ENCODE results near the gene HECW1.

HECW1 gene

GRCh38 chr7:43441231-43442130 is 329.0 kb downstream of the HECW1 start:
- DNase-seq: no peak

- no peak for DNase-seq
Measured at GRCh38 chr7:43443381-43443780, 330.9 kb downstream of the HECW1 start.

DNA sequence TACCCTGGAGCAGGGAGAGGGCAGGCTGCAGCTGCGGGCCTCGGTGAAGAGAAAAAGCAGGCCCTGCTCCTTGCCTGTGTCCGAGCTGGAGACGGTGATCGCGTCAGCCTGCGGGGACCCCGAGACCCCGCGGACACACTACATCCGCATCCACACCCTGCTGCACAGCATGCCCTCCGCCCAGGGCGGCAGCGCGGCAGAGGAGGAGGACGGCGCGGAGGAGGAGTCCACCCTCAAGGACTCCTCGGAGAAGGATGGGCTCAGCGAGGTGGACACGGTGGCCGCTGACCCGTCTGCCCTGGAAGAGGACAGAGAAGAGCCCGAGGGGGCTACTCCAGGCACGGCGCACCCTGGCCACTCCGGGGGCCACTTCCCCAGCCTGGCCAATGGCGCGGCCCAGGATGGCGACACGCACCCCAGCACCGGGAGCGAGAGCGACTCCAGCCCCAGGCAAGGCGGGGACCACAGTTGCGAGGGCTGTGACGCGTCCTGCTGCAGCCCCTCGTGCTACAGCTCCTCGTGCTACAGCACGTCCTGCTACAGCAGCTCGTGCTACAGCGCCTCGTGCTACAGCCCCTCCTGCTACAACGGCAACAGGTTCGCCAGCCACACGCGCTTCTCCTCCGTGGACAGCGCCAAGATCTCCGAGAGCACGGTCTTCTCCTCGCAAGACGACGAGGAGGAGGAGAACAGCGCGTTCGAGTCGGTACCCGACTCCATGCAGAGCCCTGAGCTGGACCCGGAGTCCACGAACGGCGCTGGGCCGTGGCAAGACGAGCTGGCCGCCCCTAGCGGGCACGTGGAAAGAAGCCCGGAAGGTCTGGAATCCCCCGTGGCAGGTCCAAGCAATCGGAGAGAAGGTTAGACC is 332.5 kb downstream of the HECW1 start:
- DNase-seq: no peak

GRCh38 chr7:43449577-43449976 is 337.1 kb downstream of the HECW1 start:
- no peak for DNase-seq

GRCh38 chr7:43450894-43451293 is 338.4 kb downstream of the HECW1 start:
- no peak for DNase-seq

- peak; percentile 55 for DNase-seq
Measured at GRCh38 chr7:43454936-43455518, 342.6 kb downstream of the HECW1 start.

- no peak for DNase-seq
Measured at GRCh38 chr7:43456200-43456599, 343.8 kb downstream of the HECW1 start.

GRCh38 chr7:43458330-43459018 is 346.0 kb downstream of the HECW1 start:
- DNase-seq: peak; percentile 11

GRCh38 chr7:43459019-43459337 is 346.5 kb downstream of the HECW1 start:
- DNase-seq: no peak

- DNase-seq: no peak
Measured at GRCh38 chr7:43460733-43461348, 348.4 kb downstream of the HECW1 start.

DNA sequence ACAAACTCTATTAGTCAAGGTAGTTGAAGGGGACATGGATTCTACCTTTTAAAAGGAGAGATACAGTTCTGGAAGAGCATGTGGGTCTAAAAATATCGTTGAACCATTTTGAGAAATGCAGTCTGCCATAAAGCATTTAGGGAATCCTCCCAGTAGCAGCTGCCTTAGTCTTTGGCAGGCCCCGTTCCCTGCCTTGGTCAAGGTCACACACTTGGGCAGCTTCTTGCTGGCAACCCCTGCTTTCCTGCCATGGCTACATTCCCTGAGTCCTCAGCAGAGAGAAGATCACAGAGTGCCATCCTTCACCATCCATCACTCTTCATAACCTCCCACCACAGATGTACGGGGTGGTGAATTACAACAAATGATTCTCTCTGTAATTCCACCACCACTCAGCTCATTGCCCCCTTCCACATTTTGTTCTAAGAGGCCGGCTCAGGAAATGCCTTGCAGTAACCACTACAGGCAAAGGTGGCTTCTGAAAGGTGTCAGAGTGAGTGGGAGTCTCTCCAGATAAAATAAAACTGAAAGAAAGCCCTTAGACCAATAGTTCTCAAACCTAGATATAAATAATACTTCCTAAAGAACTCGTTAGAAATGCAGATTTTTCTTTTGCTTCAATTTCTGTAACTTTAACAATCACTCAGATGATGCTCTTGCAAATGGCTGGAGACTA is 349.0 kb downstream of the HECW1 start:
- DNase-seq: no peak

DNA sequence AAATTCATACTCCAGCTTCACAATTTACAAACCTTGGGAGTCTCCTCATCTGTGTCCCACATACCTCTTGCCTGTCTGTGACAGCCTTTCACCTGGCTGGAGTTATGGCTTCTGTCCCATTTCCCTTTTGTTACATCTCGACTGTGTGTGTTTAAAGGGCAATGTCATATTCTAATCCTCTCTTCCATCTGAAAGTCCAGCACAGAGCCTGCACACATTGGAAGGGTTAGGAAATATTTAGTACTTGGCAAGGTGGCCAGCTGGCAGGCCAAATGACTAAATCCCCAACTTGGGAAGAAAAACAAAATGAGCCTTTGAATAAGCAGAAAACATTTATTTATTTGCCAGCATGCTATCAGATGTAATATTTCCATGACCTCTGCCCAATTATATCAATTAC is 350.4 kb downstream of the HECW1 start:
- no peak for DNase-seq

DNA sequence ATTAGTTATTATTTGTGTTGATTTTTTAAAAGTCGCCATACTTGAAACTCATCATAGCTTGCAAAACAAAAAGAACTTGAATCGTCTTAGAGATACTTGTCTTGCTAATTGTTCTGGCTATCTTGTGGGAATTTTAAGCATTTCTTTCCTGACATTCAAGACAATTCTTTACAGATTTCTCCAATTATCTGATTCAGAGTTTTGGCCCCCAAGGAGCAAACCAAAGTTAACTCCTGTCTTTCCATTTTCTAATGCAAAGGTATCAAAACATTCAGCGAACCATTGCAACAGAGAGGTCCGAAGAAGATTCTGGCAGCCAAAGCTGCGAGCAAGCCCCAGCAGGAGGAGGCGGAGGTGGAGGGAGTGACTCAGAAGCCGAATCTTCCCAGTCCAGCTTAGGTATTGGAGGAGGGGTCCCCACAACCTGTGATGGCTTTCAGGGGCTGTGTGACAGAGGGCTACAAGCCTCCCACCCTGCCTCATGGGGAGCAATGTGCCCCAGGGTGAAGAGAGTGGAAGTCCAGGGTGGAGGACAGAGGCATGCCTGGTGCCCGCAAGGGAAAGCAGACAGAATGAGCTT is 351.0 kb downstream of the HECW1 start:
- DNase-seq: no peak

DNA sequence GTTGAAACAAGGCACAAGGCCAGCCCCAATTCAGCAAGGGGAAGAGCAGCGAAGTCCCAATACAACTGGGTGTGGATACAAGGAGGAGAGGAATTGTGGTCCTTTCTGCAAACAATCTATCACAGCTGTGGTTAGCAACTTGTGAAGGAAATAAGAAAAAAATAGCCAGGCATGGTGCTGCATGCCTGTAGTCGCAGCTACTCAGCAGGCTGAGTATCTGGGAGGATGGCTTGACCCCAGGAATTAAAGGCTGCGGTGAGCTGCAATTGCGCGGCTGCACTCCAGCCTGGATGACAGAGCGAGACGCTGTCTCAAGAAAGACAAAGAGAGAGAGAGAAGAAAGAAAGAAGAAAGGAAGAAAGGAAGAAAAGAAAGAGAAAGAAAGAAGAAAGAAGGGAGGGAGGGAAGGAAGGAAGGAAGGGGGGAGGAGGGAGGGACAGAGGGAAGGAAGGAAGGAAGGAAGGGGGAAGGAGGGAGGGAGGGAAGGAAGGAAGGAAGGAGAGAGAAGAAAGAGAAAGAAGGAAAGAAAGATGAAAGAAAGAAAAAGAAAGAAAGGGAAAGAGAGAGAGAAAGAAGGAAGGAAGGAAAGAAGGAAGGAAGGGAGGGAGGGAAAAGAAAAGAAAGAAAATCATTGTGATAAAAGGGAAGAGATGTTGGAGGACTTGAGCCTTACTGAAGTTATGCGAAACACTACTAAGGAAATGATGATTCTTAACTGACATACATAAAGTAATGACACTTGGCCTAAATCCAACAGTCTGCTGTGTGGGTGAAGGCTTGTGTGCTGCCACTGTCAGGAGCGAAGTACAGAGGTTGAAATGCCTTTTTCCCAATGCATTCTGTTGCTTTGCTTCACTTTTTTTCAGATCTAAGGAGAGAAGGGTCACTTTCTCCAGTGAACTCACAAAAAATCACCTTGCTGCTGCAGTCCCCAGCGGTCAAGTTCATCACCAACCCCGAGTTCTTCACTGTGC is 353.4 kb downstream of the HECW1 start:
- peak; percentile 38 for DNase-seq

GRCh38 chr7:43467406-43467805 is 355.0 kb downstream of the HECW1 start:
- peak; percentile 15 for DNase-seq

DNA sequence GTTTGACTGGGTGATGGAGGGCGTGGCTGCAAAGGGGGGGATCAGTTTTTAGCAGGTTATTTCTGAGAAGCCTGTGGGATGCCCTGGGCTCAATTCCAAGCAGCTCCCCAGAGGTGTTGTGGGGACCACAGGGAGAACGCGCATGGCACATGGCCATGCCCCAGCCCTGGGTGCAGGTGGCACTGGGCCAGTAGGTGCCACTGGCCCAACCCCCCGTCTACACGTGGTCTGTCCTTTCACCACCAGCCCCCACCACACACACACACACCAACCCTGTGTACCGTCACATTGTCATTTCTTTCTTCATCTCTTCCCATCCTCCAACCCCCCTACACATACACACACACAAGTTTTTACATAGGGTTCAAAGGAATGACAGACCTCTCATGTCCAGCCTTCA is 355.4 kb downstream of the HECW1 start:
- DNase-seq: no peak

- DNase-seq: no peak
Measured at GRCh38 chr7:43469051-43469450, 356.6 kb downstream of the HECW1 start.

DNA sequence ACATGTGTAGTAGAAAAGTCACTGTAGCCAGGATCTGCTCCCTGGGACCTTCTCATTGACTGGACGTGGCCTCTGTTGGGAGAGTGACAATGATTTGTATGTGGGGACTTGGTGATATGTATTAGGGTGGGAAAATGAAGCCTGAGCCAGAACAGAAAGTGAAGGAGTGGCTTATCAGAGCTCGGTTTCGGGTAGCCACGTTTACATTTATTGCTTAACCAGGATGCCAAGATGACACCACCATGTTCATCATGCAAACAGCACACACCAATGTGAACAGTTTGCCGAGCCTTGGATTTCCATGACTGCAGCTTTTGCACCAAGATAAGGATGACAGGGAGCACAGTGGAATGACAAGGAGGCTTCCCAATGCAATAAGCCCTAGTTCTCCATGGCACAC is 357.7 kb downstream of the HECW1 start:
- no peak for DNase-seq

DNA sequence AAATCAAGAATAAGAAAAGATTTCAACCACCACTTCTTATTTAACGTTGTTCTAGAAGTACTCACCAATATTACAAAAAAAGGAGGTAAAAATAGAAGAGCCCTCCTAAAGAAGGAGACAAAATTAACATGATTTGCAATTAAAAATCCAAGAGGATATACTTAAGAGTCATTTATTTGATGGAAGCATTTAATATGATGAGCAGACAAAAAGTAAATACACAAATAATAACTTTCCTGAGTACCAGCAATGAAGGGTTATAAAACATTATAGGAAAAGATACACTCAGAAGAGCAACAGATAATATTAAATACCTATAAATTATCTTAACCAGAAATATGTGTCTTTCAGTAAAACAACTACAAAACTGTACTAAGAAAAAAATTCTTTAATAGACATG is 363.5 kb downstream of the HECW1 start:
- no peak for DNase-seq

DNA sequence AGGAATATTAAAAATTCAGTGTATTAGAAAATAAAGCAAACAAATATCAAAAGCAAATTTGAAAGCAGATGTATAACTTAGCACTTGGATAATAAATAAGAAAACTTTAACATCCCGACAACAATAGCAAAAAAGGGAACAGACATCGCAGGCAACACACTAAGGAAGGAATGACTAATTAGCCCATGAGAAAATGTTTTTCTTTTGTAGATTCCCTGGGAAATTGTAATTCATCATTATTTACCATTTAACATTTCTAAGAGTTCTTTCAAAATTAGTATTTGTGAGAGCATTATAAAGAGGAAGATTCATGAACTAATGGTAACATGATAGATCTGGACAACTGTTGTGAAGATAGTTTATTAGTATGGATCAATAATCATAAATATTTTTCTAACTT is 364.4 kb downstream of the HECW1 start:
- DNase-seq: peak; percentile 33
